GM23338 (cell line): Measurements from ENCODE around the gene SLC35A5. TPM values are rescaled to one million over a fixed set of nuclear protein-coding genes. Genes with fewer than 3 reads are reported as not detected.

Source experiments
- ATAC-seq: fragments of 200-7000 bp; cut with Tn5 transposase; 3 replicates; pipeline ENCODE4 v1.9.1; 2020
- DNase-seq: peaks from one replicate; pipeline ENCODE4 v3.0.0-alpha.2; 2015; ENCODE audit warnings: low spot score
- H2AFZ ChIP-seq: fragments of 200-600 bp; sonication (generic); 2 replicates; pipeline ENCODE4 v1.8.0; 2016; ENCODE audit warnings: antibody characterized with exemption, mild to moderate bottlenecking, moderate library complexity
- H3F3A ChIP-seq: fragments of 200-600 bp; sonication (generic); replicated peaks from 2 replicates; pipeline ENCODE4 v1.8.0; 2017; ENCODE audit warnings: antibody characterized with exemption, mixed run types, low read depth
- H3K27ac ChIP-seq: fragments of 200-600 bp; sonication (generic); 2 replicates; pipeline ENCODE4 v1.6.1; 2016; ENCODE audit warnings: low read depth
- H3K27me3 ChIP-seq: fragments of 200-600 bp; sonication (generic); 2 replicates; pipeline ENCODE4 v1.8.0; 2016; ENCODE audit warnings: mild to moderate bottlenecking, mixed run types, moderate library complexity; ENCODE audit not compliant: insufficient read depth
- H3K36me3 ChIP-seq: fragments of 200-600 bp; sonication (generic); 2 replicates; pipeline ENCODE4 v1.8.0; 2016; ENCODE audit warnings: mild to moderate bottlenecking; ENCODE audit not compliant: insufficient read depth
- H3K4me1 ChIP-seq: fragments of 200-600 bp; sonication (generic); 2 replicates; pipeline ENCODE4 v1.8.0; 2016; ENCODE audit warnings: mild to moderate bottlenecking, moderate library complexity; ENCODE audit not compliant: insufficient read depth
- H3K4me2 ChIP-seq: fragments of 200-600 bp; sonication (generic); 2 replicates; pipeline ENCODE4 v1.7.1; 2017; ENCODE audit warnings: mixed run types
- H3K4me3 ChIP-seq: fragments of 200-600 bp; sonication (generic); 2 replicates; pipeline ENCODE4 v1.6.1; 2016; ENCODE audit warnings: mixed run types
- H3K79me2 ChIP-seq: fragments of 200-600 bp; sonication (generic); replicated peaks from 2 replicates; pipeline ENCODE4 v1.8.0; 2017; ENCODE audit warnings: mild to moderate bottlenecking; ENCODE audit not compliant: insufficient read depth
- H3K9me2 ChIP-seq: fragments of 200-600 bp; sonication (generic); 2 replicates; pipeline ENCODE4 v1.8.0; 2017; ENCODE audit not compliant: insufficient read depth
- H4K20me1 ChIP-seq: fragments of 200-600 bp; sonication (generic); replicated peaks from 2 replicates; pipeline ENCODE4 v1.8.0; 2017; ENCODE audit warnings: mild to moderate bottlenecking; ENCODE audit not compliant: insufficient read depth
- H3K27ac Mint-ChIP-seq: 2 replicates; pipeline ENCODE4 v1.8.0; 2020; ENCODE audit warnings: inconsistent platforms, mild to moderate bottlenecking, moderate library complexity, mixed read lengths
- H3K27me3 Mint-ChIP-seq: 3 replicates; pipeline ENCODE4 v1.8.0; 2022; ENCODE audit warnings: low read depth, mild to moderate bottlenecking, moderate library complexity, mixed read lengths, inconsistent platforms; ENCODE audit not compliant: insufficient read depth, poor library complexity
- H3K36me3 Mint-ChIP-seq: 3 replicates; pipeline ENCODE4 v1.8.0; 2021; ENCODE audit warnings: low read depth, mild to moderate bottlenecking, inconsistent platforms, moderate library complexity, mixed read lengths
- H3K4me1 Mint-ChIP-seq: 3 replicates; pipeline ENCODE4 v1.8.0; 2020; ENCODE audit warnings: mild to moderate bottlenecking, inconsistent platforms, mixed read lengths
- H3K4me3 Mint-ChIP-seq: 3 replicates; pipeline ENCODE4 v1.8.0; 2021; ENCODE audit warnings: moderate library complexity, mild to moderate bottlenecking, inconsistent platforms, mixed read lengths
- H3K9me3 Mint-ChIP-seq: 3 replicates; pipeline ENCODE4 v1.8.0; 2020; ENCODE audit warnings: moderate library complexity, mild to moderate bottlenecking, inconsistent platforms, mixed read lengths
- CTCF ChIP-seq, 2 experiments: fragments of 200-600 bp in 1 of 2; sonication (generic) in 1 of 2; conservative IDR thresholded peaks; 2 replicates each; pipeline versions ENCODE4 v1.5.1 to v1.6.1; 2016 to 2017; ENCODE audit warnings: antibody characterized with exemption in 2 of 2, low read depth in 2 of 2, mild to moderate bottlenecking in 2 of 2, moderate library complexity in 1 of 2
- EZH2 ChIP-seq: fragments of 200-600 bp; sonication (generic); IDR thresholded peaks from one replicate; pipeline ENCODE4 v1.8.0; 2017; ENCODE audit warnings: antibody characterized with exemption, mild to moderate bottlenecking, low read depth; ENCODE audit not compliant: unreplicated experiment
- JUNB ChIP-seq: IDR thresholded peaks from one replicate; pipeline ENCODE4 v1.6.1; 2016; ENCODE audit warnings: antibody characterized with exemption; ENCODE audit not compliant: unreplicated experiment
- NANOG ChIP-seq: IDR thresholded peaks from 2 replicates; pipeline ENCODE4 v1.6.1; 2016; ENCODE audit warnings: antibody characterized with exemption, borderline replicate concordance
- POLR2AphosphoS5 ChIP-seq: IDR thresholded peaks from 2 replicates; pipeline ENCODE4 v1.6.1; 2016; ENCODE audit warnings: antibody characterized with exemption, low read depth
- REST ChIP-seq: IDR thresholded peaks from one replicate; pipeline ENCODE4 v1.6.1; 2018; ENCODE audit warnings: antibody characterized with exemption; ENCODE audit not compliant: unreplicated experiment
- STAT1 ChIP-seq: IDR thresholded peaks from one replicate; pipeline ENCODE4 v1.6.1; 2016; ENCODE audit warnings: antibody characterized with exemption; ENCODE audit not compliant: unreplicated experiment
- ZNF114 ChIP-seq: fragments of 250-450 bp; sonication (Bioruptor Pico); IDR thresholded peaks from 2 replicates; pipeline ENCODE4 v1.5.0; 2020; ENCODE audit warnings: mild to moderate bottlenecking, moderate library complexity
- ZNF331 ChIP-seq: fragments of 250-450 bp; sonication (Bioruptor Pico); IDR thresholded peaks from 2 replicates; pipeline ENCODE4 v1.5.0; 2020; ENCODE audit warnings: low read depth, mild to moderate bottlenecking, moderate library complexity
- ZNF462 ChIP-seq: fragments of 250-450 bp; sonication (Bioruptor Pico); IDR thresholded peaks from 2 replicates; pipeline ENCODE4 v1.5.0; 2020; ENCODE audit warnings: mild to moderate bottlenecking, moderate library complexity
- polyA plus RNA-seq: library from polyadenylated mRNA; unstranded; fragments of >200 nt; fragmentation: Nextera tagmentation; extraction: Ambion mirVana; gene quantifications from 2 replicates; pipeline ENCODE4 v1.2.1, GENCODE V29; 2016
- total RNA-seq: library from RNA; depleted of rRNA; stranded (reverse); fragments of >200 nt; shearing (Covaris generic); gene quantifications from 2 replicates; pipeline ENCODE4 v1.2.3, GENCODE V29; 2014

The SLC35A5 gene
- total and polyA plus RNA-seq, 2 experiments from 2014 or later, result 19.9 to 40.4 TPM

GRCh38 chr3:112539825-112540650 lies 21.8 kb upstream of the SLC35A5 start:
- H3K27me3 Mint-ChIP-seq, result no peaks in the 10 kb centered on the region
- ATAC-seq (no peak), DNase-seq (no peak)

More at GRCh38 chr3:112539825-112540650, 21.8 kb upstream of the SLC35A5 start:
- H3K36me3 Mint-ChIP-seq, result peaks cover 6% of the 10 kb centered on the region; the same call in 2 of the 3 replicates
- Histone ChIP-seq H3K79me2 (no peaks in the 10 kb centered on the region), H3K4me2 (no peak overlapping the region), H2AFZ (no peak overlapping the region), H3K4me1 (no peaks in the 10 kb centered on the region), H3K27ac (no peak overlapping the region), H3K9me2 (no peaks in the 10 kb centered on the region), H4K20me1 (no peaks in the 10 kb centered on the region), H3K36me3 (no peaks in the 10 kb centered on the region; the same call in 1 of the 2 replicates), H3F3A (no peaks in the 10 kb centered on the region), H3K4me3 (no peak overlapping the region), H3K27me3 (no peaks in the 10 kb centered on the region)
- H3K27ac Mint-ChIP-seq, result no peak overlapping the region
- H3K4me3 Mint-ChIP-seq, result no peak overlapping the region
- no peaks in the 10 kb centered on the region for H3K9me3 Mint-ChIP-seq
- TF ChIP-seq REST, result no peak
- no peak for TF ChIP-seq ZNF462 (CRISPR knock-in tag)
- no peak for TF ChIP-seq ZNF114
- no peak for TF ChIP-seq ZNF331 (CRISPR knock-in tag)
- TF ChIP-seq NANOG, result no peak
- no peak for TF ChIP-seq EZH2
- no peak for TF ChIP-seq CTCF (conservative IDR thresholded peaks at IDR 0.05; ENCODE audit: low read depth in 2 of 2)
- no peak for TF ChIP-seq STAT1
- no peak for TF ChIP-seq JUNB
- no peak for TF ChIP-seq POLR2AphosphoS5
- H3K4me1 Mint-ChIP-seq, result no peaks in the 10 kb centered on the region
